Measurements from ENCODE around the gene SETDB2. TPM values are rescaled to one million over a fixed set of nuclear protein-coding genes. Genes with fewer than 3 reads are reported as not detected.

Gene SETDB2
- total and polyA plus RNA-seq, 8 donors: 3.1 to 8.9 (median 6.4) TPM

- no peak overlapping the region for H3K4me3 ChIP-seq
- 89 to 94% methylated on average over 4 of the region's 4 CpGs for WGBS, 2 donors
- TF ChIP-seq CTCF (IDR thresholded peaks at IDR 0.05): no peak
- H3K27ac ChIP-seq: no peak overlapping the region
- no peaks in the 10 kb centered on the region for H3K9me3 ChIP-seq
- no peak for FAIRE-seq
- no peak for ATAC-seq
- H3K36me3 ChIP-seq: no peaks in the 10 kb centered on the region
- DNase-seq: no peak
- H3K4me1 ChIP-seq: no peaks in the 10 kb centered on the region
- H3K27me3 ChIP-seq: no peaks in the 10 kb centered on the region
- intact Hi-C loops (cut with DNase I): no loop called here
Observed at GRCh38 chr13:49407936-49408335, 36.1 kb upstream of the SETDB2 start.

- Histone ChIP-seq H3K27ac (no peak overlapping the region), H3K4me1 (no peaks in the 10 kb centered on the region), H3K9me3 (no peaks in the 10 kb centered on the region), H3K36me3 (no peaks in the 10 kb centered on the region), H3K27me3 (no peaks in the 10 kb centered on the region), H3K4me3 (no peak overlapping the region)
- no peak for FAIRE-seq
- ATAC-seq: no peak
- WGBS, 2 donors: 69 to 74% methylated on average over 3 of the region's 3 CpGs
- no peak for DNase-seq
- intact Hi-C loops (cut with DNase I): no loop called here
- TF ChIP-seq CTCF (IDR thresholded peaks at IDR 0.05): no peak
Observed at GRCh38 chr13:49409008-49409407, 35.1 kb upstream of the SETDB2 start.

GRCh38 chr13:49410006-49410405 lies 34.1 kb upstream of the SETDB2 start:
- TF ChIP-seq CTCF (IDR thresholded peaks at IDR 0.05): no peak
- DNase-seq (no peak), FAIRE-seq (no peak), ATAC-seq (no peak)
- Histone ChIP-seq H3K4me3 (no peak overlapping the region), H3K4me1 (no peaks in the 10 kb centered on the region), H3K27ac (no peak overlapping the region), H3K27me3 (no peaks in the 10 kb centered on the region), H3K9me3 (no peaks in the 10 kb centered on the region), H3K36me3 (no peaks in the 10 kb centered on the region)
- 76 to 92% methylated on average over 4 of the region's 4 CpGs for WGBS, 2 donors
- intact Hi-C loops (cut with DNase I): no loop called here

GRCh38 chr13:49410477-49410876 lies 33.6 kb upstream of the SETDB2 start:
- intact Hi-C loops (cut with DNase I): no loop called here
- FAIRE-seq: no peak

GRCh38 chr13:49411353-49411752 lies 32.7 kb upstream of the SETDB2 start:
- Histone ChIP-seq H3K4me1 (no peaks in the 10 kb centered on the region), H3K4me3 (no peak overlapping the region), H3K36me3 (no peaks in the 10 kb centered on the region), H3K9me3 (no peaks in the 10 kb centered on the region), H3K27me3 (no peaks in the 10 kb centered on the region), H3K27ac (no peak overlapping the region)
- ATAC-seq: no peak
- no peak for DNase-seq
- WGBS, 2 donors: 93% methylated on average over 5 of the region's 5 CpGs
- no peak for FAIRE-seq
- no peak for TF ChIP-seq CTCF (IDR thresholded peaks at IDR 0.05)
- intact Hi-C loops (cut with DNase I): no loop called here

More at GRCh38 chr13:49410477-49410876, 33.6 kb upstream of the SETDB2 start:
- no peaks in the 10 kb centered on the region for H3K36me3 ChIP-seq
- no peaks in the 10 kb centered on the region for H3K9me3 ChIP-seq
- ATAC-seq (no peak), DNase-seq (no peak)
- H3K27ac ChIP-seq: no peak overlapping the region
- H3K27me3 ChIP-seq: no peaks in the 10 kb centered on the region
- H3K4me1 ChIP-seq: no peaks in the 10 kb centered on the region
- H3K4me3 ChIP-seq: no peak overlapping the region
- TF ChIP-seq CTCF (IDR thresholded peaks at IDR 0.05): no peak

Measured in pancreas (tissue), 10 donors.